Erythroblast (primary cell): Measurements from ENCODE around the gene HSF4.

ENCODE experiments used
- GATA1 ChIP-seq: IDR thresholded peaks from 2 replicates; pipeline ENCODE4 v1.6.1; 2011; ENCODE audit warnings: low read depth, mild to moderate bottlenecking, control low read depth, low read length, moderate library complexity
- POLR2A ChIP-seq: IDR thresholded peaks from 2 replicates; pipeline ENCODE4 v1.6.1; 2011; ENCODE audit warnings: mild to moderate bottlenecking, low read length

DNA sequence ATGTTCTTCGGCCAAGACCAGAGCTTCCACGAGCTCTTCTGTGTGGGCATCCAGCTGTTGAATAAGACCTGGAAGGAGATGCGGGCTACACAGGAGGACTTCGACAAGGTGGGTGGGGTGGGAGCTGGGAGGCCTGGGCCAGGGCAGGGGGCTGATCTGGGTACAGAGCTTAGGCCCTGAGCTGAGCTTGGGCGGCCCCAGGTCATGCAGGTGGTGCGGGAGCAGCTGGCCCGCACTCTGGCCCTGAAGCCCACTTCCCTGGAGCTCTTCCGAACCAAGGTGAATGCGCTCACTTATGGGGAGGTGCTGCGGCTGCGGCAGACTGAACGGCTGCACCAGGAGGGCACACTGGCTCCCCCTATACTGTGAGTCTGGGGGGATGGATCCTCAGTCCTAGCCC lies 37.9 kb downstream of the HSF4 start:
- no peak for TF ChIP-seq POLR2A
- no peak for TF ChIP-seq GATA1
